Endothelial cell of umbilical vein (primary cell): ENCODE results near the gene ARHGEF28. TPM values are rescaled to one million over a fixed set of nuclear protein-coding genes. Genes with fewer than 3 reads are reported as not detected.

Experiments
- BruUV-seq: library from RNA; stranded (reverse); fragments of 400-500 nt; replicated peaks from 2 replicates; lab custom pipeline; 2021; lab: Mats Ljungman, UMichigan
- CTCF ChIA-PET: fragments of 300-600, 350-600 bp; sonication (Branson Sonifier 250); formaldehyde crosslinking; loops from one replicate; lab custom pipeline; 2021; ENCODE audit warnings: antibody characterized with exemption, inconsistent platforms; lab: Charles Lee
- POLR2A ChIA-PET: fragments of 300-600, 350-600 bp; sonication (Branson Sonifier 250); formaldehyde crosslinking; loops from one replicate; lab custom pipeline; 2021; ENCODE audit warnings: antibody characterized with exemption, inconsistent platforms; lab: Charles Lee
- DNase-seq: peaks from one replicate; pipeline ENCODE4 v3.0.0-alpha.2; 2011; ENCODE audit warnings: low read depth, low spot score
- FAIRE-seq: peaks from 2 replicates; lab custom pipeline; 2011; peaks lifted over from hg19 to GRCh38; lab: Jason Lieb, UNC
- H2AFZ ChIP-seq: 2 replicates; pipeline ENCODE4 v1.6.0; 2012; ENCODE audit warnings: low read depth, low read length, control low read depth, inconsistent platforms
- H3K27ac ChIP-seq: 2 replicates; pipeline ENCODE4 v1.5.1; 2011; ENCODE audit warnings: low read depth, mild to moderate bottlenecking, control low read depth, low read length, moderate library complexity; ENCODE audit not compliant: insufficient read depth
- H3K27me3 ChIP-seq, 2 experiments: 2 replicates each; pipeline versions ENCODE4 v1.6.0 to v1.6.1; 2011; ENCODE audit warnings: low read length in 2 of 2, mixed read lengths in 1 of 2; ENCODE audit not compliant: control insufficient read depth in 2 of 2, insufficient read depth in 2 of 2
- H3K36me3 ChIP-seq, 2 experiments: 2 replicates in 1 of 2; 3 replicates in 1 of 2; pipeline ENCODE4 v1.5.1; 2011; ENCODE audit warnings: low read length in 2 of 2, mild to moderate bottlenecking in 1 of 2, moderate library complexity in 1 of 2; ENCODE audit not compliant: control insufficient read depth in 2 of 2, insufficient read depth in 2 of 2; ENCODE audit errors: extremely low read depth in 1 of 2
- H3K4me1 ChIP-seq: 3 replicates; pipeline ENCODE4 v1.5.1; 2011; ENCODE audit warnings: mild to moderate bottlenecking, low read length; ENCODE audit not compliant: control insufficient read depth, insufficient read depth; ENCODE audit errors: extremely low read depth
- H3K4me2 ChIP-seq: 2 replicates; pipeline ENCODE4 v1.6.1; 2011; ENCODE audit warnings: low read length, control low read depth, mixed read lengths; ENCODE audit not compliant: insufficient read depth
- H3K4me3 ChIP-seq, 3 experiments: fragments of 200-600 bp in 1 of 3; sonication (generic), shearing (Covaris generic) in 1 of 3; replicated peaks in 1 of 3; 2 replicates each; pipeline ENCODE4 v1.5.1; 2011 to 2016; ENCODE audit warnings: control low read depth in 3 of 3, low read length in 3 of 3, mild to moderate bottlenecking in 2 of 3, inconsistent platforms in 1 of 3, low read depth in 1 of 3, moderate library complexity in 1 of 3; ENCODE audit not compliant: insufficient read depth in 1 of 3
- H3K79me2 ChIP-seq: 2 replicates; pipeline ENCODE4 v1.6.0; 2012; ENCODE audit warnings: low read length, inconsistent platforms; ENCODE audit not compliant: control insufficient read depth, insufficient read depth
- H3K9ac ChIP-seq: replicated peaks from 2 replicates; pipeline ENCODE3; 2011; ENCODE audit warnings: low read length, control low read depth; ENCODE audit not compliant: insufficient read depth; ENCODE audit errors: extremely low read depth
- H3K9me1 ChIP-seq: replicated peaks from 3 replicates; pipeline ENCODE4 v1.6.0; 2011; ENCODE audit warnings: mild to moderate bottlenecking, low read length; ENCODE audit not compliant: control insufficient read depth, insufficient read depth; ENCODE audit errors: extremely low read depth
- H3K9me3 ChIP-seq: replicated peaks from 2 replicates; pipeline ENCODE4 v1.5.1; 2012; ENCODE audit warnings: low read length, inconsistent platforms; ENCODE audit not compliant: control insufficient read depth, insufficient read depth
- H4K20me1 ChIP-seq: replicated peaks from 2 replicates; pipeline ENCODE3; 2011; ENCODE audit warnings: mild to moderate bottlenecking, low read length; ENCODE audit not compliant: control insufficient read depth, insufficient read depth; ENCODE audit errors: extremely low read depth
- EZH2 ChIP-seq: IDR thresholded peaks from 2 replicates; pipeline ENCODE4 v1.6.1; 2012; ENCODE audit warnings: borderline replicate concordance, low read depth, mild to moderate bottlenecking, moderate library complexity, low read length, inconsistent platforms; ENCODE audit not compliant: severe bottlenecking
- FOS ChIP-seq: IDR thresholded peaks from 2 replicates; pipeline ENCODE4 v1.6.1; 2011; ENCODE audit warnings: mild to moderate bottlenecking, low read length, moderate library complexity, borderline replicate concordance; ENCODE audit not compliant: insufficient read depth
- GATA2 ChIP-seq: IDR thresholded peaks from 2 replicates; pipeline ENCODE4 v1.7.0; 2011; ENCODE audit warnings: low read depth, mild to moderate bottlenecking, moderate library complexity, mixed read lengths, low read length; ENCODE audit not compliant: insufficient read length, insufficient read depth
- JUN ChIP-seq: IDR thresholded peaks from 2 replicates; pipeline ENCODE4 v1.6.1; 2011; ENCODE audit warnings: borderline replicate concordance, low read depth; ENCODE audit not compliant: insufficient read length, insufficient read depth
- MYC ChIP-seq: IDR thresholded peaks from one replicate; pipeline ENCODE4 v1.6.1; 2011; ENCODE audit warnings: mild to moderate bottlenecking, low read depth, low read length
- POLR2A ChIP-seq: IDR thresholded peaks from 2 replicates; pipeline ENCODE4 v1.6.1; 2012; ENCODE audit warnings: low read depth, mild to moderate bottlenecking, control low read depth, low read length
- POLR2AphosphoS5 ChIP-seq: IDR thresholded peaks from 2 replicates; pipeline ENCODE4 v1.6.1; 2012; ENCODE audit warnings: low read depth, mild to moderate bottlenecking, control low read depth, low read length, moderate library complexity; ENCODE audit not compliant: insufficient read depth
- dilution Hi-C: fragments of 300-500 bp; cut with MboI; formaldehyde crosslinking; loops from one replicate; pipeline ENCODE4 v1.15.0; 2019; ENCODE audit warnings: low sequenced_read_pairs; ENCODE audit not compliant: extremely low pct_ligation_motif_present
- intact Hi-C: fragments of 100-400 bp; cut with micrococcal nuclease; formaldehyde crosslinking; loops from one replicate; pipeline ENCODE4 v1.10.0; 2022
- polyA plus RNA-seq, 4 experiments: library from polyadenylated mRNA; depleted of rRNA in 3 of 4; stranded (reverse) in 3 of 4; unstranded in 1 of 4; fragments of >200 nt; gene quantifications; 2 replicates each; pipeline versions ENCODE4 v1.2.1 to v1.2.3, GENCODE V29; 2011 to 2012; ENCODE audit warnings: missing spikeins in 1 of 4
- total RNA-seq: library from RNA; stranded (reverse); gene quantifications from 2 replicates; pipeline ENCODE4 v1.2.3, GENCODE V29; 2021
- TF ChIP-seq, protein P1 (sequence below), 2 donors: IDR thresholded peaks; 1 replicate in 1 of 2; 2 replicates in 1 of 2; pipeline ENCODE4 v1.5.1; 2011; ENCODE audit warnings: low read length in 2 of 2, mild to moderate bottlenecking in 2 of 2, moderate library complexity in 2 of 2, control low read depth in 1 of 2, inconsistent platforms in 1 of 2, low read depth in 1 of 2; ENCODE audit not compliant: insufficient read depth in 1 of 2; ENCODE audit errors: extremely low read depth in 1 of 2
- TF ChIP-seq, protein P2 (sequence below): IDR thresholded peaks from 2 replicates; pipeline ENCODE4 v1.6.1; 2011; ENCODE audit not compliant: insufficient read depth, insufficient read length

Gene ARHGEF28
- total and polyA plus RNA-seq, 2 donors (not counting 3 experiments of a cell fraction or from before 2014, with no cell fraction given) = 29.5 to 108 TPM

DNA sequence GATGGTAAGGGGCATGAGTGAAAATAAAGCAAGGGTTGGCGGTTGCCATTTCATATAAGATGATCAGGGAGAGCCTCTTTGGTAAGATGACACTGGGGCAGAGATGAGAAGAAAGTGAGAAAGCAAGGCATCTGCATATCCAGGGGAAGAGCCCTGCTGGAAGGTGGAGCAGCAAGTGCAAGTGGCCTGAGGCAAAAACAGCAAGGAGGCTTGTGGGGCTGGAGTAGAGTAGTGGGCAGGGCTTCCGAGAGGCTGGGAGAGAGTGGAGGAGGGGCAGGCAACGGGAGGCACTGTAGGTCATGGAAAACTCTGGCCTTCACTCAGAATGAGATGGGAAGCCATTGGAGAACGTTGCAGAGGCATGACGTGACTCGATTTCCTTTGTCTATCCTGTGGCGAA is 199.2 kb downstream of the ARHGEF28 start:
- no peak for FAIRE-seq
- BruUV-seq = no TSS peak
- ChIA-PET CTCF (no interaction called here), POLR2A (no interaction called here)
- Histone ChIP-seq H3K27ac (no peak overlapping the region), H3K79me2 (peaks cover 14% of the 10 kb centered on the region), H3K4me1 (peaks cover 17% of the 10 kb centered on the region), H3K27me3 (no peaks in the 10 kb centered on the region), H2AFZ (no peak overlapping the region), H3K9ac (no peak overlapping the region), H3K9me1 (no peaks in the 10 kb centered on the region), H3K4me3 (no peak overlapping the region), H3K9me3 (no peaks in the 10 kb centered on the region), H3K4me2 (no peak overlapping the region), H4K20me1 (no peaks in the 10 kb centered on the region), H3K36me3 (peaks cover 7 to 9% of the 10 kb centered on the region in 2 experiments)
- intact Hi-C loops = no loop called here
- TF ChIP-seq, protein P1, sequence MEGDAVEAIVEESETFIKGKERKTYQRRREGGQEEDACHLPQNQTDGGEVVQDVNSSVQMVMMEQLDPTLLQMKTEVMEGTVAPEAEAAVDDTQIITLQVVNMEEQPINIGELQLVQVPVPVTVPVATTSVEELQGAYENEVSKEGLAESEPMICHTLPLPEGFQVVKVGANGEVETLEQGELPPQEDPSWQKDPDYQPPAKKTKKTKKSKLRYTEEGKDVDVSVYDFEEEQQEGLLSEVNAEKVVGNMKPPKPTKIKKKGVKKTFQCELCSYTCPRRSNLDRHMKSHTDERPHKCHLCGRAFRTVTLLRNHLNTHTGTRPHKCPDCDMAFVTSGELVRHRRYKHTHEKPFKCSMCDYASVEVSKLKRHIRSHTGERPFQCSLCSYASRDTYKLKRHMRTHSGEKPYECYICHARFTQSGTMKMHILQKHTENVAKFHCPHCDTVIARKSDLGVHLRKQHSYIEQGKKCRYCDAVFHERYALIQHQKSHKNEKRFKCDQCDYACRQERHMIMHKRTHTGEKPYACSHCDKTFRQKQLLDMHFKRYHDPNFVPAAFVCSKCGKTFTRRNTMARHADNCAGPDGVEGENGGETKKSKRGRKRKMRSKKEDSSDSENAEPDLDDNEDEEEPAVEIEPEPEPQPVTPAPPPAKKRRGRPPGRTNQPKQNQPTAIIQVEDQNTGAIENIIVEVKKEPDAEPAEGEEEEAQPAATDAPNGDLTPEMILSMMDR (IDR thresholded peaks at IDR 0.05; ENCODE audit: extremely low read depth in 1 of 2, insufficient read depth in 1 of 2, low read depth in 1 of 2, low read length in 2 of 2) = no peak
- no peak for TF ChIP-seq EZH2
- TF ChIP-seq POLR2A = no peak
- no peak for TF ChIP-seq FOS
- TF ChIP-seq MYC = no peak
- TF ChIP-seq GATA2 = no peak
- TF ChIP-seq, protein P2, sequence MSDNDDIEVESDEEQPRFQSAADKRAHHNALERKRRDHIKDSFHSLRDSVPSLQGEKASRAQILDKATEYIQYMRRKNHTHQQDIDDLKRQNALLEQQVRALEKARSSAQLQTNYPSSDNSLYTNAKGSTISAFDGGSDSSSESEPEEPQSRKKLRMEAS = no peak
- no peak for TF ChIP-seq POLR2AphosphoS5
- TF ChIP-seq JUN = no peak
- dilution Hi-C loops = no loop called here
- DNase-seq = no peak
